H1 (cell line): Measurements from ENCODE around the gene CCDC73. TPM values are rescaled to one million over a fixed set of nuclear protein-coding genes. Genes with fewer than 3 reads are reported as not detected.

Experiments used
- CHD7 ChIP-seq: fragments of 300-600 bp; sonication (generic); IDR thresholded peaks from 2 replicates; pipeline ENCODE4 v1.7.1; 2012; ENCODE audit warnings: low read length, moderate library complexity, mild to moderate bottlenecking, inconsistent platforms; ENCODE audit not compliant: insufficient replicate concordance
- FOSL1 ChIP-seq: IDR thresholded peaks from 2 replicates; pipeline ENCODE4 v1.6.1; 2011; ENCODE audit warnings: mild to moderate bottlenecking, low read depth, low read length, moderate library complexity; ENCODE audit not compliant: insufficient read depth
- GABPA ChIP-seq: IDR thresholded peaks from 2 replicates; pipeline ENCODE4 v1.6.1; 2011; ENCODE audit warnings: mild to moderate bottlenecking, low read length, moderate library complexity, borderline replicate concordance; ENCODE audit not compliant: insufficient read depth
- HDAC2 ChIP-seq, 2 experiments: fragments of 300-600 bp in 1 of 2; sonication (generic) in 1 of 2; IDR thresholded peaks; 2 replicates each; pipeline ENCODE4 v1.6.1; 2011 to 2012; ENCODE audit warnings: low read depth in 2 of 2, low read length in 2 of 2, mild to moderate bottlenecking in 2 of 2, moderate library complexity in 2 of 2, borderline replicate concordance in 1 of 2, inconsistent platforms in 1 of 2
- NANOG ChIP-seq: IDR thresholded peaks from 2 replicates; pipeline ENCODE4 v1.6.1; 2011; ENCODE audit warnings: low read length, low read depth, mild to moderate bottlenecking, inconsistent platforms; ENCODE audit not compliant: insufficient read depth, poor library complexity, severe bottlenecking
- POLR2A ChIP-seq, 2 experiments: IDR thresholded peaks; 1 replicate in 1 of 2; 2 replicates in 1 of 2; pipeline ENCODE4 v1.6.1; 2011; ENCODE audit warnings: low read depth in 2 of 2, low read length in 2 of 2, mild to moderate bottlenecking in 2 of 2; ENCODE audit errors: control extremely low read depth in 1 of 2
- RAD21 ChIP-seq, 2 experiments: IDR thresholded peaks in 1 of 2; conservative IDR thresholded peaks in 1 of 2; 2 replicates each; pipeline ENCODE4 v1.6.1; 2011; ENCODE audit warnings: low read depth in 2 of 2, low read length in 2 of 2, improper control_type of control experiment in 1 of 2, inconsistent platforms in 1 of 2, mild to moderate bottlenecking in 1 of 2, moderate library complexity in 1 of 2
- RBBP5 ChIP-seq: IDR thresholded peaks from 2 replicates; pipeline ENCODE4 v1.7.1; 2012; ENCODE audit warnings: low read depth, mild to moderate bottlenecking, inconsistent platforms, low read length, moderate library complexity, borderline replicate concordance
- SAP30 ChIP-seq: fragments of 300-600 bp; sonication (generic); IDR thresholded peaks from 2 replicates; pipeline ENCODE4 v1.7.1; 2012; ENCODE audit warnings: low read length, moderate library complexity, mild to moderate bottlenecking, inconsistent platforms; ENCODE audit not compliant: insufficient read depth, insufficient replicate concordance
- SP2 ChIP-seq: IDR thresholded peaks from 2 replicates; pipeline ENCODE4 v1.6.1; 2012; ENCODE audit warnings: mild to moderate bottlenecking, low read length, inconsistent platforms
- polyA plus RNA-seq, 7 experiments: library from polyadenylated mRNA; depleted of rRNA in 3 of 7; stranded (reverse) in 5 of 7; unstranded in 2 of 7; fragments of >200 nt in 5 of 7; fragments of 200-250 nt in 2 of 7; gene quantifications; 1 replicate in 5 of 7; 2 replicates in 1 of 7; 4 replicates in 1 of 7; pipeline versions ENCODE4 v1.2.1 to v1.2.3, GENCODE V29; 2011 to 2013; ENCODE audit warnings: missing spikeins in 2 of 7, mixed read lengths in 2 of 7
- total RNA-seq: library from RNA; stranded (reverse); fragmentation: NEBNext Ultra II Directional; extraction: Animal tissue kit (Norgen Biotek cat#: 25700); gene quantifications from 2 replicates; pipeline ENCODE4 v1.2.1, GENCODE V29; 2021

CCDC73 gene
- total and polyA plus RNA-seq, 2 of the 8 experiments (the other 6 are each of a cell fraction or from before 2014, with no cell fraction given): not detected

GRCh38 chr11:32567154-32567553, 227.3 kb downstream of the CCDC73 start (continued):
- TF ChIP-seq CHD7: no peak
- no peak for TF ChIP-seq RAD21 (IDR thresholded peaks at IDR 0.05 in 1 of 2, conservative IDR thresholded peaks at IDR 0.05 in 1 of 2; ENCODE audit: low read depth in 2 of 2, low read length in 2 of 2)
- TF ChIP-seq SAP30: no peak
- TF ChIP-seq HDAC2 (IDR thresholded peaks at IDR 0.05; ENCODE audit: borderline replicate concordance in 1 of 2, low read depth in 2 of 2, low read length in 2 of 2): no peak
- TF ChIP-seq FOSL1: no peak
- TF ChIP-seq RBBP5: no peak
- TF ChIP-seq GABPA: no peak
- TF ChIP-seq NANOG: no peak
- TF ChIP-seq SP2: no peak
- no peak for TF ChIP-seq POLR2A (IDR thresholded peaks at IDR 0.05; ENCODE audit: control extremely low read depth in 1 of 2, low read depth in 2 of 2, low read length in 2 of 2)
